Vagina (tissue), 2 donors: ENCODE data around the gene ZDHHC11.

ENCODE experiments used
- POLR2AphosphoS5 ChIP-seq, 2 donors: sonication (generic); formaldehyde crosslinking; IDR thresholded peaks; one replicate each; pipeline ENCODE4 v1.9.0; 2017; ENCODE audit warnings: antibody characterized with exemption in 2 of 2, mild to moderate bottlenecking in 2 of 2, low read depth in 1 of 2; ENCODE audit not compliant: insufficient read depth in 1 of 2
- TF ChIP-seq, protein P1 (sequence below), 3 experiments: fragments of 450-650 bp in 2 of 3; fragments of 200-600 bp in 1 of 3; sonication (generic) in 1 of 3; IDR thresholded peaks; one replicate each; pipeline ENCODE4 v1.5.1; 2017 to 2019; ENCODE audit warnings: antibody characterized with exemption in 3 of 3, mild to moderate bottlenecking in 2 of 3, moderate library complexity in 2 of 3

DNA sequence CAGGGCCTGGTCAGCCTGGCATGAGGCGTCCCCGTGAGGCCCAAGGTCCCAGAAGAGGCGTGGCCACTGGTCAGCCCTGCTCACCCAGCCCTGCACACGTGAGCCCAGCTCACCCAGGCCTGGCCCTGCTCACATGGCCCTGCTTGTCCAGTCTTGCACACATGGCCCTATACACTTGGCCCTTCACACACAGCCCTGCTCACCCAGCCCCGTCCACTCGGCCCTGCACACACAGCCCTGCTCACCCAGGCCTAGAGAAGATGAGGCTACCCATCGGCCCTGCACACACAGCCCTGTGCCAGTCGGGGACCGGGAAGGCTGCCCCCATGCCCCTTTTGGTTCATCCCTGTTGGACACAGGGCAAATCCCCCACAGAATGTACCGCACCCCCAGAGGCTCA, 94.6 kb downstream of the ZDHHC11 start:
- TF ChIP-seq, protein P1, sequence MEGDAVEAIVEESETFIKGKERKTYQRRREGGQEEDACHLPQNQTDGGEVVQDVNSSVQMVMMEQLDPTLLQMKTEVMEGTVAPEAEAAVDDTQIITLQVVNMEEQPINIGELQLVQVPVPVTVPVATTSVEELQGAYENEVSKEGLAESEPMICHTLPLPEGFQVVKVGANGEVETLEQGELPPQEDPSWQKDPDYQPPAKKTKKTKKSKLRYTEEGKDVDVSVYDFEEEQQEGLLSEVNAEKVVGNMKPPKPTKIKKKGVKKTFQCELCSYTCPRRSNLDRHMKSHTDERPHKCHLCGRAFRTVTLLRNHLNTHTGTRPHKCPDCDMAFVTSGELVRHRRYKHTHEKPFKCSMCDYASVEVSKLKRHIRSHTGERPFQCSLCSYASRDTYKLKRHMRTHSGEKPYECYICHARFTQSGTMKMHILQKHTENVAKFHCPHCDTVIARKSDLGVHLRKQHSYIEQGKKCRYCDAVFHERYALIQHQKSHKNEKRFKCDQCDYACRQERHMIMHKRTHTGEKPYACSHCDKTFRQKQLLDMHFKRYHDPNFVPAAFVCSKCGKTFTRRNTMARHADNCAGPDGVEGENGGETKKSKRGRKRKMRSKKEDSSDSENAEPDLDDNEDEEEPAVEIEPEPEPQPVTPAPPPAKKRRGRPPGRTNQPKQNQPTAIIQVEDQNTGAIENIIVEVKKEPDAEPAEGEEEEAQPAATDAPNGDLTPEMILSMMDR (IDR thresholded peaks at IDR 0.05), result no peak
- TF ChIP-seq POLR2AphosphoS5 (IDR thresholded peaks at IDR 0.05; ENCODE audit: insufficient read depth in 1 of 2, low read depth in 1 of 2), result no peak
